ENCODE results near the gene PCCA. TPM values are rescaled to one million over a fixed set of nuclear protein-coding genes. Genes with fewer than 3 reads are reported as not detected.

PCCA gene
- total and polyA plus RNA-seq, 3 experiments from 2014 or later, result 6.1 to 9.5 (median 6.2) TPM

DNA sequence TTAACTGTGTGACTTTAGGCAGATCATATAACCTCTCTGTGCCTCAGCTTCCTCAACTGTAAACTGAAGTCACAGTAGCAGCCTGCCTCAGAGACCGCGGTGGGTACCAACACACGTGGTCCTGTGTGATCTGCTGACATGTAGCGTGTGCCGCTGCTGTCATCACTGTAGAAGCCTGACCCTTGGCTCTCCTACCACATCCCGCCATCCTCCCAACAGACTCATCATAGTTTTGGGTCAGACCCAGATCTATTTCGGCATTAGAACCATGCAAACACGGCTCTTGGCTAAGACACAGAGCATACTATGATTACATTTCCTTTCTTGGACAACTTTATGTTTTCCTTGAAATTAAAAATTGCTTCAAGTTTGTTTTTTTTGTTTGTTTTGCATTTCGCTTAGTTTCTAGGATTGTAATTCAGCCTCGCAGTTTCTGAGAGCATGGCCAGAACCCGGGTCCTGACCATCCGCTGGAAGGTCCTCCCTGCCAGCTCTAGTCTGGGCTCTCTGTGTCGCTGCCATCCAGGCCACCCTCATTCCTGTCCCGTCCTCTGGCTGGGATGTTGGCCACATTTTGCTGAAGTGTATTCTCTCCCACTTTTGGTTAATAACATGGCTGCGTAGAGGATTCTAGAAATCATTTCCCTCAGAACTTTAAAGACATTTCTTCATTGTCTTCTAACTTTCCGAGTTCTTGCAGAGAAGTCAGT lies 446.7 kb downstream of the PCCA start:
- peaks cover 17% of the 10 kb centered on the region for H3K4me1 ChIP-seq (ENCODE audit: insufficient read depth, low read length)
- no peaks in the 10 kb centered on the region for H3K9me3 ChIP-seq (ENCODE audit: low read length)
- no peak for DNase-seq
- ChIA-PET POLR2A (no interaction called here), CTCF (no interaction called here)
- H3K36me3 ChIP-seq (ENCODE audit: insufficient read depth, low read length), result no peaks in the 10 kb centered on the region
- H3K27me3 Mint-ChIP-seq, result no peaks in the 10 kb centered on the region
- H3K36me3 Mint-ChIP-seq, result peaks cover 6 to 23% (median 13%) of the 10 kb centered on the region in 3 donors
- H3K27ac Mint-ChIP-seq, result no peak overlapping the region
- peaks cover 15 to 29% (median 25%) of the 10 kb centered on the region in 3 donors for H3K4me1 Mint-ChIP-seq
- no peak overlapping the region for H3K4me3 Mint-ChIP-seq
- no peaks in the 10 kb centered on the region for H3K27me3 ChIP-seq (ENCODE audit: insufficient read depth, low read length, poor library complexity, severe bottlenecking)
- no peak overlapping the region for H3K4me3 ChIP-seq (ENCODE audit: low read length)
- H3K27ac ChIP-seq (ENCODE audit: low read depth, low read length), result no peak overlapping the region
- H3K9me3 Mint-ChIP-seq, result no peaks in the 10 kb centered on the region

DNA sequence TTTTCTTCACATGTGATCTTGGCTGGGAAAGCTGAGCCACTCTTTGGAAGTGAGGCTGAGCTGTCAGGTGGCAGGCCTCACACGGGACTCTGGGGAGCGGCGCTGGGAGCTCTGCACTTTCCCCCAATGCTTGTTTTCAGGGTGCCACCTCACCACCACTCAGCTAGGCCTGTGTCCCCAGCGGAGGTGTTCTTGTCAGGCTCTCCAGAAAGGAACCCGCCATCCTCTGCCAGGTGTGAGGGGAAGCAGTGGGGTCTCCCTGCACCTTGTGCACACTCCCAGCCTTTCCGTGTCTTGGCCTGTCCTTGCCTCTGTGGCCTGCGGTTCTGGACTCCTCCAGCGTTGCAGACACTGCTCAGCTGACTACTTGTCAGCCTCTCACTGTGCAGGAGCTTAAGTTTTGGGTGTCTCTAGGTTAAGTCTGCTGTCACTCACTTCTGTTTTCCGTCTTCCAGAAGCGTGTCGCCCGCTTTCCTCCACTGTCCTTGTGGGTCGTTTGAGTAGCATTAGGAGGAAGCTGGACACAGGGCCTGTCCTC lies 447.8 kb downstream of the PCCA start:
- Histone ChIP-seq H3K9me3 (ENCODE audit: low read length) (no peaks in the 10 kb centered on the region), H3K4me3 (ENCODE audit: low read length) (no peak overlapping the region), H3K27me3 (ENCODE audit: insufficient read depth, low read length, poor library complexity, severe bottlenecking) (no peaks in the 10 kb centered on the region), H3K4me1 (ENCODE audit: insufficient read depth, low read length) (peaks cover 17% of the 10 kb centered on the region), H3K27ac (ENCODE audit: low read depth, low read length) (no peak overlapping the region), H3K36me3 (ENCODE audit: insufficient read depth, low read length) (no peaks in the 10 kb centered on the region)
- H3K27ac Mint-ChIP-seq, result peak overlapping the region in 1 of 8 donors; percentile 31
- H3K36me3 Mint-ChIP-seq, result peaks cover 7 to 20% (median 11%) of the 10 kb centered on the region in 3 donors
- POLR2A ChIA-PET, result no interaction called here
- DNase-seq, result no peak
- H3K9me3 Mint-ChIP-seq, result no peaks in the 10 kb centered on the region
- H3K4me1 Mint-ChIP-seq, result peaks cover 15 to 29% (median 25%) of the 10 kb centered on the region in 3 donors
- H3K4me3 Mint-ChIP-seq, result no peak overlapping the region
- CTCF ChIA-PET, result no interaction called here
- no peaks in the 10 kb centered on the region for H3K27me3 Mint-ChIP-seq

DNA sequence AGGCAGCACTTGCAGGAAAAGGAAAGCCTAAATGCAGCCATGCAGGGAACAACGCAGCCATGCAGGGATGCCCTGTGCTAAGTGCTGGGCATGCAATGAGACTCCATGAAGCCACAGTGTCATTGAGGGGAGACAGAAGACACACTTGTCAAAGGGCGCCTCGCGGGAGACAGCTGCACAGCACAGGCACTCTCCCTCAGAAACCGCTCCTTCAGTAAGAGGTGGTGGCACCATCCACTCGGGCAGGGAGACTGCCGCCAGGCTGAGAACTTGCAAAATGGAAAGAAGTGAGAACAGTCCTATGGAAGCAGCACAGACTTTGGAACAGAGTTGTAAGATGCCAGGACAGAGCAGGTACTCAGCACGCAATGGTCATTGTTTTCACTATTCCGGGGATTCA lies 448.6 kb downstream of the PCCA start:
- DNase-seq, result no peak
- peaks cover 17% of the 10 kb centered on the region for H3K4me1 ChIP-seq (ENCODE audit: insufficient read depth, low read length)
- Mint-ChIP-seq H3K27ac (peak overlapping the region in 1 of 8 donors; percentile 43), H3K9me3 (no peaks in the 10 kb centered on the region), H3K36me3 (peaks cover 7 to 19% (median 11%) of the 10 kb centered on the region in 3 donors), H3K4me1 (peaks cover 15 to 29% (median 29%) of the 10 kb centered on the region in 3 donors), H3K27me3 (no peaks in the 10 kb centered on the region), H3K4me3 (peak overlapping the region in 2 of 7 donors; percentile 0 to 15)
- H3K4me3 ChIP-seq (ENCODE audit: low read length), result no peak overlapping the region
- no peaks in the 10 kb centered on the region for H3K27me3 ChIP-seq (ENCODE audit: insufficient read depth, low read length, poor library complexity, severe bottlenecking)
- H3K27ac ChIP-seq (ENCODE audit: low read depth, low read length), result no peak overlapping the region
- ChIA-PET POLR2A (no interaction called here), CTCF (no interaction called here)
- H3K9me3 ChIP-seq (ENCODE audit: low read length), result no peaks in the 10 kb centered on the region
- H3K36me3 ChIP-seq (ENCODE audit: insufficient read depth, low read length), result no peaks in the 10 kb centered on the region

DNA sequence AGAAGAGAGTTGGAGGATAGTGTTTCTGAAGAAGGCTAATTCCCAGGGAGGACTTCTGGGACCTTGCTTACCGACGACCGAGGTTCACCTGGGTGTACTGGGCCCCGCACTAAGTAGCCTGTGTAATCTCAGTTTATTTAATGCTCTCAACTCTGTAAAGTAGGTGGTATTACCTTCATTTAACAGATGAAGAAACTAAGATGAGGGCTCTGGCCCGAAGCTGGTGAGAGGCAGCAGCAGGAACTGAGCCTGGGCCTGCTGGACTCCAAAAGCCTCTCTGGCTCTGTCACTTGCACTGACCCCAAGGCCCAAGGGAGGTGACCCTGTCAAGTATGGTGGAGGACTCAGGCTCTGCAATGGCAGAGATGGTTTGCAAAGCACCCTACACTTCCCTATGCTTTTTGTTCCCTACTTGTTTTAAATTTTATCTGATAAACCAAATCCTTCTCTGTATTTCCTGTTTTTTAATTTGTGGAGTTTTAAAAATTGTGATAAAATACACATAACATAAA lies 449.1 kb downstream of the PCCA start:
- H3K27me3 Mint-ChIP-seq, result no peaks in the 10 kb centered on the region
- peaks cover 18 to 34% (median 34%) of the 10 kb centered on the region in 3 donors for H3K4me1 Mint-ChIP-seq
- POLR2A ChIA-PET, result no interaction called here
- H3K9me3 ChIP-seq (ENCODE audit: low read length), result no peaks in the 10 kb centered on the region
- CTCF ChIA-PET, result no interaction called here
- H3K27ac Mint-ChIP-seq, result peak overlapping the region in 4 of 8 donors; percentile 27 to 73 (median 50)
- no peaks in the 10 kb centered on the region for H3K9me3 Mint-ChIP-seq
- no peak overlapping the region for H3K27ac ChIP-seq (ENCODE audit: low read depth, low read length)
- DNase-seq, result no peak
- H3K36me3 ChIP-seq (ENCODE audit: insufficient read depth, low read length), result no peaks in the 10 kb centered on the region
- H3K4me1 ChIP-seq (ENCODE audit: insufficient read depth, low read length), result peaks cover 17% of the 10 kb centered on the region
- no peak overlapping the region for H3K4me3 ChIP-seq (ENCODE audit: low read length)
- H3K36me3 Mint-ChIP-seq, result peaks cover 7 to 18% (median 11%) of the 10 kb centered on the region in 3 donors
- no peak overlapping the region for H3K4me3 Mint-ChIP-seq
- H3K27me3 ChIP-seq (ENCODE audit: insufficient read depth, low read length, poor library complexity, severe bottlenecking), result no peaks in the 10 kb centered on the region

DNA sequence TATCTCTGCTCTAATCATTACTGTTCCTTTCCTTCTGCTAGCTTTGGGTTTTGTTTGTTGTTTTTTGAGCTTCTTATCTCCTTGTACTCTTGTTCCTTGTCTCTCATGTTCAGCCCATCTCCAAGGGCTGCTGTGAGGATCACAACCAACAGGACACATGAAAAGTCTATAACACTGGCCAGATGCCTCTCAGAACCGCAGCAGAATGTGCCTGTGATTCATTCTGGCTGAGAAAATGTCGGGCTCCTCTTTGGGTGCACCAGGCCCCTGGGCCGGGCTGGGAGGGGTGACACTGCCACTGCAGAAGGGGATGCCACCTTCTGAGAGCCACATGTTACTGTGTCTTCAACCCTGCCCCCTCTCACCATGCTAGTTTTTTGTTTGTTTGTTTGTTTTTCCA lies 451.7 kb downstream of the PCCA start:
- no peaks in the 10 kb centered on the region for H3K36me3 ChIP-seq (ENCODE audit: insufficient read depth, low read length)
- no peak for DNase-seq
- no peaks in the 10 kb centered on the region for H3K27me3 ChIP-seq (ENCODE audit: insufficient read depth, low read length, poor library complexity, severe bottlenecking)
- no peaks in the 10 kb centered on the region for H3K27me3 Mint-ChIP-seq
- H3K9me3 Mint-ChIP-seq, result no peaks in the 10 kb centered on the region
- H3K9me3 ChIP-seq (ENCODE audit: low read length), result no peaks in the 10 kb centered on the region
- H3K4me1 Mint-ChIP-seq, result peaks cover 18 to 35% (median 35%) of the 10 kb centered on the region in 3 donors
- no peak overlapping the region for H3K4me3 ChIP-seq (ENCODE audit: low read length)
- H3K27ac ChIP-seq (ENCODE audit: low read depth, low read length), result no peak overlapping the region
- no peak overlapping the region for H3K4me3 Mint-ChIP-seq
- CTCF ChIA-PET, result interaction anchor here (1.0 kb wide), 1 partner anchor 884 kb away, joined by 3 read pairs; no protein-coding TSS in a partner anchor
- no peak overlapping the region for H3K27ac Mint-ChIP-seq
- H3K4me1 ChIP-seq (ENCODE audit: insufficient read depth, low read length), result peaks cover 17% of the 10 kb centered on the region
- H3K36me3 Mint-ChIP-seq, result peaks cover 7 to 16% (median 11%) of the 10 kb centered on the region in 3 donors
- POLR2A ChIA-PET, result no interaction called here

DNA sequence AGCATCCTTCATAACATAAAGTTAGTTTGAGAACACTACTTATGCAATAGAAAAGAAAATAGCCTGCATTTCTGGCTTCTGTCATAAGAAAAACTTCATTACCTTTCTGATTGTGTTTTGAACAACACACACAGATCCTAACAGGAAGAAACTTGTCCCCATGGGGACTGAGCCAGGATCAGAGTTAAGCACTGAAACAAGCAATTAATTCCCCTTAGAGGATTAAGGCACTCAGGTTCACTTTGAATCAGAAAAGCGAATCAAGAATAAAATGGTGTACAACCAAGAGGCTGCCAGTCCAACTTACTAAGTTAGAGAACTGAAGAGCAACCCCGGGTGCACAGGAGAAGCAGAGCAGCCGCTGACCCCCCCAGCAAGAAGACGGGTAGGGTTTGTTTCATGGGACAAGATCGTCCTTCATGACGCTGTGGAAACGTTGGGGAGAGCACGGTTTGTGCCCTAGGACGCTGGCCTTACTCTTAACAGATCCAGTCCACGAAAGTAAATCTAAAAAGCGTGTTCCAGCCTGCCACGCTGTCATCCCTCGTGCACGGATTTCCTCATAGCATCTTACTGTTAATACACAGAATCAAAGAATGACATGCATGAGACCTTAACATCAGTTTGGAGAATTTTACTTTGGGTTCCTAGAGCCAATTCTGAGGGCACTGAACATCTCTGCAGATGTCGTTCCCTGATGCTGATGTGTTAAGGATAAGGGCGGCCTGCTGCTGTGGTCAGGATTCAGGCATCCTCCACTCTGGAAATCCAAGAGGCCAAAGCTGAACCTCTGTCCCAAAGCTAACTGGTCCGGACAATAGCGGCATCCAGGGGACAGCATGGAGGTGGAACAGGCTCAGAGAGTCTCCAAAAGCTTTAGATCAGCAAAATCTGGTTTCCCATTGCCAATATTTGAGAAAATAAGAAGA lies 453.3 kb downstream of the PCCA start:
- peaks cover 18 to 34% (median 31%) of the 10 kb centered on the region in 3 donors for H3K4me1 Mint-ChIP-seq
- no peaks in the 10 kb centered on the region for H3K36me3 ChIP-seq (ENCODE audit: insufficient read depth, low read length)
- no peak for DNase-seq
- peaks cover 11% of the 10 kb centered on the region for H3K4me1 ChIP-seq (ENCODE audit: insufficient read depth, low read length)
- peak overlapping the region in 3 of 8 donors; percentile 41 to 74 (median 43) for H3K27ac Mint-ChIP-seq
- H3K27me3 ChIP-seq (ENCODE audit: insufficient read depth, low read length, poor library complexity, severe bottlenecking), result no peaks in the 10 kb centered on the region
- POLR2A ChIA-PET, result no interaction called here
- peaks cover 7 to 16% (median 8%) of the 10 kb centered on the region in 3 donors for H3K36me3 Mint-ChIP-seq
- CTCF ChIA-PET, result no interaction called here
- no peaks in the 10 kb centered on the region for H3K27me3 Mint-ChIP-seq
- H3K4me3 ChIP-seq (ENCODE audit: low read length), result no peak overlapping the region
- H3K4me3 Mint-ChIP-seq, result peak overlapping the region in 1 of 7 donors; percentile 15
- no peaks in the 10 kb centered on the region for H3K9me3 ChIP-seq (ENCODE audit: low read length)
- no peaks in the 10 kb centered on the region for H3K9me3 Mint-ChIP-seq
- H3K27ac ChIP-seq (ENCODE audit: low read depth, low read length), result no peak overlapping the region

DNA sequence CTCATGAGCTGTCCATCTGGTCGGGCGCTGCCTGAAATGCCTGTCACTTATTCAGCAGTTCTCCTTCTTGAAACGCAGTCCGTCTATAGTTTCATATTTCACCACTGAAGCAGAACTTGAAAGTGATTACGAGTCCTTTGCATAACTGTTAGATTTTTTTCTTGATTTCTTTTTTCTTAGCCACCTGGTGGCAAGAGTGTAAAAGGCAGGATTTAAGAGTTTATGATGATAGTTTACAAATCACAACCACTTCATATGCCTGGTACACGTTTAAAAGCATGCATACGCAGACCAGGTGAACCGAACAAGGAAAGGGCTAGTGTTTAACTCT lies 453.9 kb downstream of the PCCA start:
- H3K9me3 ChIP-seq (ENCODE audit: low read length), result no peaks in the 10 kb centered on the region
- no peaks in the 10 kb centered on the region for H3K36me3 ChIP-seq (ENCODE audit: insufficient read depth, low read length)
- no peaks in the 10 kb centered on the region for H3K27me3 Mint-ChIP-seq
- H3K27ac Mint-ChIP-seq, result peak overlapping the region in 1 of 8 donors; percentile 74
- peaks cover 4 to 13% (median 8%) of the 10 kb centered on the region in 3 donors for H3K36me3 Mint-ChIP-seq
- no peak overlapping the region for H3K4me3 ChIP-seq (ENCODE audit: low read length)
- H3K27me3 ChIP-seq (ENCODE audit: insufficient read depth, low read length, poor library complexity, severe bottlenecking), result no peaks in the 10 kb centered on the region
- no peak overlapping the region for H3K27ac ChIP-seq (ENCODE audit: low read depth, low read length)
- H3K4me3 Mint-ChIP-seq, result peak overlapping the region in 4 of 7 donors; percentile 15 to 52 (median 22)
- no peaks in the 10 kb centered on the region for H3K9me3 Mint-ChIP-seq
- peak in 2 of 5 donors; percentile 13 to 32 for DNase-seq
- H3K4me1 ChIP-seq (ENCODE audit: insufficient read depth, low read length), result peaks cover 5% of the 10 kb centered on the region
- peaks cover 15 to 28% (median 24%) of the 10 kb centered on the region in 3 donors for H3K4me1 Mint-ChIP-seq
- ChIA-PET POLR2A (no interaction called here), CTCF (interaction anchor here (0.8 kb wide), 1 partner anchor 734 kb away, joined by 3 read pairs; no protein-coding TSS in a partner anchor)
